CD4-positive, alpha-beta T cell treated with Interleukin-17A for 1 hour (primary cell): Measurements from ENCODE around the gene CPM.
"Not testable (repeated sequence)": the region's sequence is repeated elsewhere in the genome, so short reads cannot be mapped to it uniquely, and the experiment has no call there.

Source experiments
- DNase-seq: peaks from one replicate; pipeline ENCODE4 v3.0.0-alpha.2; 2020

Gene CPM

GRCh38 chr12:68844788-68845695 is 87.9 kb downstream of the CPM start:
- DNase-seq: no peak

- DNase-seq: no peak
Observed at GRCh38 chr12:68844318-68844745, 88.6 kb downstream of the CPM start.

- DNase-seq: no peak
Observed at GRCh38 chr12:68842784-68843567, 90.0 kb downstream of the CPM start.

- no peak for DNase-seq
Observed at GRCh38 chr12:68842123-68842522, 90.8 kb downstream of the CPM start.

DNA sequence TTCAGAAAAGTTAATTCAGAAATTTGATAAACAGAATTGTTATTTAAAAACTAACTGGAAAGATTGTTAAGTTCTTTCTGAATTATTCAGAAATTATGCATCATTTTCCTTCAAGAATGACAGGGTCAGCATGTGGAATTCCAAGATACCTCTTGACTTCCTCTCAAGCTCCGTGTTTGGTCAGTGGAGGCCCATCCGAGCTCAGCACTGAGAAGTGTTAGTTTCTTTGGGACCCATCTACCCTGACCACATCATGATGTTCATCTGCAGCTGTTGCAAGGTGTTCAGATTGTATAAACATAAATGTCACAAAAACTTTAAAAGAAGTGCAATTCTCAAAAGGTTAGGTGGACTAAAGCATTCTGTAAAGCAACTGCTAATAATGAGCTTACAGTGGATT is 91.3 kb downstream of the CPM start:
- DNase-seq: no peak

DNA sequence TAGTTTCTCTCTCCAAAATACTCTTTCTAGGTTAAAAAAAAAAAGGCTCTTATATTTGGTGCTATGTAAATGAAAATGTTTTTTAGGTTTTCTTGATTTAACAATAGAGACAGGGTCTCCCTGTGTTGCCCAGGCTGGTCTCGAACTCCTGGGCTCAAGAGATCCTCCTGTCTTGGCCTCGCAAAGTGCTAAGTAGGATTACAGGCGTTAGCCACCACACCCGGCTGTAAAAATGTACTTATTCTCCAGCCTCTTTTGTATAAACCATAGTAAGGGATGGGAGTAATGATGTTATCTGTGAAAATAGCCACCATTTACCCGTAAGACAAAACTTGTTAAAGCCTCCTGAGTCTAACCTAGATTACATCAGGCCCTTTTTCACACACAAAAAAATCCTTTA is 91.8 kb downstream of the CPM start:
- DNase-seq: not testable (repeated sequence)

DNA sequence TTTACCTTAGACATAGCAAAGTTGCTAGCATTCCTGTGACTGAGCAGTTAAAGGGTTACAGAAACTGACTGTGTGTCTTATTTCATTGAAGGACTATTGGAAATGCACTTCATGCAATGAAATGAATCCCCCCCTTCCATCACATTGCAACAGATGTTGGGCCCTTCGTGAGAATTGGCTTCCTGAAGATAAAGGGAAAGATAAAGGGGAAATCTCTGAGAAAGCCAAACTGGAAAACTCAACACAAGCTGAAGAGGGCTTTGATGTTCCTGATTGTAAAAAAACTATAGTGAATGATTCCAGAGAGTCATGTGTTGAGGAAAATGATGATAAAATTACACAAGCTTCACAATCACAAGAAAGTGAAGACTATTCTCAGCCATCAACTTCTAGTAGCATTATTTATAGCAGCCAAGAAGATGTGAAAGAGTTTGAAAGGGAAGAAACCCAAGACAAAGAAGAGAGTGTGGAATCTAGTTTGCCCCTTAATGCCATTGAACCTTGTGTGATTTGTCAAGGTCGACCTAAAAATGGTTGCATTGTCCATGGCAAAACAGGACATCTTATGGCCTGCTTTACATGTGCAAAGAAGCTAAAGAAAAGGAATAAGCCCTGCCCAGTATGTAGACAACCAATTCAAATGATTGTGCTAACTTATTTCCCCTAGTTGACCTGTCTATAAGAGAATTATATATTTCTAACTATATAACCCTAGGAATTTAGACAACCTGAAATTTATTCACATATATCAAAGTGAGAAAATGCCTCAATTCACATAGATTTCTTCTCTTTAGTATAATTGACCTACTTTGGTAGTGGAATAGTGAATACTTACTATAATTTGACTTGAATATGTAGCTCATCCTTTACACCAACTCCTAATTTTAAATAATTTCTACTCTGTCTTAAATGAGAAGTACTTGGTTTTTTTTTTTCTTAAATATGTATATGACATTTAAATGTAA is 93.5 kb downstream of the CPM start:
- no peak for DNase-seq

DNA sequence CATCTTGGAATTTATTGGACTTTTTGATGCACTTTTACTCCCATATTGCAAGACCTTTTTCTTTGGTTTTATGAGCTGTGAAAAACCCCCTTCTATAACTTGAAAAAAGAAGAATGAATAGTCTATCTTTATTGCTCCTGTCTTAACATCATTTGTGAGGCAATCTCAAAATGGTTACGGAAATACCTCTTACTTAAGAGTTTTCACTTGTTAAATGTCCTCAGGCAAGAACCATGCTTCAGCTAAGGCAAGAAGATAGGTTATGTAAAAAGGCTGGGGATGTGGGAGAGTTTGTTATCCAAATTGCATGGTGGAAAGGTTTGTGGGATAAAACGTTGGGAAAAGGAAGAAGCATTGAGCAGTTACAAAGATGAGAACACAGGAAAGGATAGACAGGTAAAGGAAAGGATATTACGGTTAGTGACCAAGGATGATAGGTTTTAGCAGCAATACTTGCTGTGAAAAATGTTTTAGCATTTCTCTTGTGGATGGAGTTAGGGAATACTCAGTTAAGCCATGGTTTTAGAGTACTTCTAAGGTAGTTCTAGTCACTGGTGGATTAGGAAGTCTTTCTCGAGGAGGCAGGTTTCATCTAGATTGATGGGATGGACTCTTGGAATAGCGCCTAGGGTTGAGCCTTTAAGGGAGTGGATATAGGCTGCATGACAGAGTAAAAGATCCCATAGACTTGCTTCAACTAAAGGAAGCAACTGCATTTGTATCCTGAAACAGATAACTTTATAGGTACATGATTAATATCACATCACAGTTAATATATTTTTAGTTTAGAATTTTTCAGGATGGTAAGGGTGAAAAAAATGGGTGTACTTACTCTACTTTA is 94.7 kb downstream of the CPM start:
- no peak for DNase-seq

DNA sequence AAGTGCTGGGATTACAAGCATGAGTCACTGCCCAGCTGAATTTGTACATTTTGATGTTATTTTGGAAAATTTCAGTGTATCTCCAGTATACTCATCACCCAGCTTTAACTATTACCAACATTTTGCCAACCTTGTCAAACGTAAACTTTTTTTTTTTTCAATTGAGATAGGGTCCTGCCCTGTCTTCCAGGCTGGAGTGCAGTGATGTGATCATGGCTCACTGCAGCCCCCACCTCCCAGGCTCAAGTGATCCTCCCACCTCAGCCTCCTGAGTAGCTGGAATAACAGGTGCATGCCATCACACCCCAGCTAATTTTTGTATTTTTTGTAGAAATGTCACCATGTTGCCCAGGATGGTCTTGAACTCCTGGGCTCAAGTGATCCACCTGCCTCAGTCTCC is 95.8 kb downstream of the CPM start:
- no peak for DNase-seq

DNA sequence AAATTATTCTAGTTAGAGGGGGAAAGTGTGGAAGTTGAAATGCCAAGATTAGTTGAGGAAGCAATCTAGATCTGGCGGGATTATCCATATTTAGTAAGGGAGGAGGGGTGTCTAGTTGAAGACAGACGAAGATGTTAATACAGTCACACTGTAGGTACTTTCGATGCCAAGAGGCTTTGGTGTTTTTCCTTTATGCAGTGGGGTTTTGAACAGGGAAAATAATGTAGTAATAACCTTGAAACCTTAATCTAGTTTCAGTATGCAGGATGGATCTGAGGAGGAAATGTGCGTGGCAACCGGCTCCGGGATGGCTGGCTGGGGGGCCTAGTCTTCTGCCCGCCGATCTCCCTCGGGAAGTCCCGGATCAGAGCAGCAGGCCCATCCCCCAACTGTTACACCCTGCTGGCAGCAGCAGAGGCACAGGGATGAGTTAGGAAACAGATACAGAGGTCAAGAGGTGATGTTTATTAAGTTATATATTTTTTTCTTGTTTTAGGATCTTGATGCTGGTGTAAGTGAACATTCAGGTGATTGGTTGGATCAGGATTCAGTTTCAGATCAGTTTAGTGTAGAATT is 97.5 kb downstream of the CPM start:
- DNase-seq: no peak

DNA sequence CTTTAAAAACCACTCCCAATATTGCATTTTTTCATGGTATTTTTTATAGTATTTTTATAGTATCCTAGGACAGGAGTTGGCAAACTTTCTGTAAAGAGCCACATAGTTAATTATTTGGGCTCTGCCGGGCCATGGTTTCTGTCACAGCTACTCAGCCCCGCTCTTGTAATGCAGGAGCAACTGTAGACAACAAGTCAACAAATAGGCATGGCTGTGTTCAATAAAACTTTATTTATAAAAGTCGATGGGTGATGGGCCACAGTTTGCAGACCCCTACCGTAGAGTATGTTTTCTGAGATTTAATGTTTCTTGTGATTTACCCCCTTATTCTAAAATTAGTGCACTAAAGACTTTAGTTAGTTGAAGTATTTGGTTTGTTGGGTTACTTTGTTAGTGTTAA is 99.5 kb downstream of the CPM start:
- no peak for DNase-seq

GRCh38 chr12:68832504-68832867 is 100.5 kb downstream of the CPM start:
- no peak for DNase-seq

DNA sequence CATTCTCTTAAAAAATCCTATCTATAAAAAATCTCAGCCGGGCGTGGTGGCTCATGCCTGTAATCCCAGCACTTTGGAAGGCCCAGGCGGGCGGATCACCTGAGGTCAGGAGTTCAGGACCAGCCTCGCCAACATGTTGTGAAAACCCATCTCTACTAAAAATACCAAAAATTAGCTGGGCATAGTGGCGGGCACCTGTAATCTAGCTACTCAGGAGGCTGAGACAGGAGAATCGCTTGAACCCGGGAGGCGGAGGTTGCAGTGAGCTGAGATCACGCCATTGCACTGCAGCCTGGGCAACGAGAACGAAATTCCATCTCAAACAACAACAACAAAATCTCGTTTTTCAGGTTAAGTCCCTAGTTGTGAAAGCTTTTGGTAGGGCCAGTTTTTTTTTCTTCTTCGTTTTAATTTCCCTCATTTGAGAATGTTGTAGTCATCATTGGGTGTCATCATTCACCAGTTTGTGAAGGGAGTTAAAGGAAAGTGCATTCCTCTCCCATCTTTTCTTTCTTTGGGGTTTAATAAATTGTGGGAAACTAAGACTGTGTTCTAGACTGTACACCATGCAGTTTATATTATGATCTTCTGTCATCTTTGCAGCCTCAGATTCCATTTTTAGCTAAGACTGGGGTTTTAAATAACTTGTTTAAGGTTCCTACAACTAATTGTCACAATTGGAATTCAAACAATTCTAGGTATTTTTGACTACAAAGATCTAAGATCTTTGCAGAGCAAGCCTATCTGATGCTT is 101.0 kb downstream of the CPM start:
- DNase-seq: no peak

DNA sequence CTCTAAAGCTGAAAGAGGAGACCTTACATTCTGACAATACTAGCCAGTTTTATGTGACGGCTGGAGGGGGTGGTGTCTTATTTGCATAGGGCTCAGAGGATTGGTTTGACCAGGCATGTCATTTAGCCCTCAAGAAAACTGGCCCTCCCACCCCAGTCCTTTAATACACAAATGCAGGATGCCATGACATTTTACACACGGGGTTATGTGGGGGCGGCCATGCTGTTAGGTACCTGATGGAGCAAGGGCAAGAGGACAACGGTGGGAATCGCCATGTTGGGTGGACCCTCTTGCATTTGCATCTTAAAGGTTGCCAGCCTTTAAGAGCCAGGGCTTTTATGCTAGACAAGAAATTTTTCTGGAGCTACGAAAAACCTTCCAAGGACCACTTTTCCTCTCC is 101.7 kb downstream of the CPM start:
- no peak for DNase-seq

DNA sequence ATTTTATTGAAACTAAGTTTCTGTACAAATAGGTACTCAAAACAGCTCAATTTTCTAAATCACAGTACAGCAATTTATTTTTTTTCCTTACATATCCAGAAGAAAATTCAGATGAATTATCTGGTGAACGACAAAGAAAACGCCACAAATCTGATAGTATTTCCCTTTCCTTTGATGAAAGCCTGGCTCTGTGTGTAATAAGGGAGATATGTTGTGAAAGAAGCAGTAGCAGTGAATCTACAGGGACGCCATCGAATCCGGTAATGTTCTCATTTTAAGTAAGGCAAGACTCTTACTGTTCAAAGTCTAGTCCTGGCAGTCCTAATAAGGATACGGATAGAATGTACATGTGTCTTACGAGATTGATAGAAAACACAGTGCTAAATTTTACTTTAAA is 104.3 kb downstream of the CPM start:
- DNase-seq: no peak

- DNase-seq: no peak
Observed at GRCh38 chr12:68827895-68828671, 104.9 kb downstream of the CPM start.

DNA sequence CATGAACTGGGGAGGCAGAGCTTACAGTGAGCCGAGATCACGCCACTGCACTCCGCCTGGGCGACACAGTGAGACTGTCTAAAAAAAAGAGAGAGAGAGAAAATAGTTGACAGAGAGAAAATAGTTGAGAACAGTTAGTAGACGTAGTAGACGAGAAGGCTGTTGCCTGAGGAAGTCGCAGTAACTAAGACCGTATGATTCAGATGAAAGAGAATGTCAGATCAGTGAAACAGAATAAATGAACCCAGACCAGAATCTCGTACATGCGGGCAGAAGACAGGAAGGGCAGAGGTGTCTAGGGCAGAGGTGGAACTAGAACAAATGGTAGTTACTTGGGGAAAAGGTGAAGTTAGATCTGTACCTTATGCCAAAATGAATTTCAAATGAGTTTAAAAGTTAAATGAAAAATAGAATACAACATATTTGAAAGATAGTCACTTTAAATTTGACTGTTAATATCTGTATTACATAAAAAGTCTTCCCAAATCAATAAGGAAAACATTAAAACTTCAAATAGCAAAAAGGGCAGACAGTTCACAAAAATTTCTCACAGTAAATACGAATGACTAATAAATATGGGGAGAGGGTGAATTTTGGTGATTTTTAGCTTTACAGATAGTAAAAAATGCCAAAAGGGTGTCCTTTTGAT is 107.3 kb downstream of the CPM start:
- no peak for DNase-seq

GRCh38 chr12:68824597-68825250 is 108.2 kb downstream of the CPM start:
- no peak for DNase-seq

GRCh38 chr12:68824131-68824530 is 108.8 kb downstream of the CPM start:
- no peak for DNase-seq
